ENCODE data around the gene SEPTIN1. TPM values are rescaled to one million over a fixed set of nuclear protein-coding genes. Genes with fewer than 3 reads are reported as not detected.

Gene SEPTIN1
- 0.09 TPM in 1 of 2 replicates, not detected in the other for total RNA-seq (ENCODE audit: low replicate concordance)

GRCh38 chr16:30382111-30382881, at the start of gene SEPTIN1:
SEPTIN1 (minus strand) TSS chr16:30382561; CDS start chr16:30382542, 19 bp downstream.
- no peak for TF ChIP-seq CTCF (IDR thresholded peaks at IDR 0.05; ENCODE audit: insufficient read depth, low read length)
- H3K4me3 ChIP-seq (ENCODE audit: low read depth, low read length): no peak within 1 kb of the TSS
- DNase-seq (ENCODE audit: low read depth): no peak

GRCh38 chr16:30430428-30430970, 48.1 kb upstream of the SEPTIN1 start:
- peak overlapping the region; percentile 56 for H3K4me3 ChIP-seq (ENCODE audit: low read depth, low read length)
- no peak for TF ChIP-seq CTCF (IDR thresholded peaks at IDR 0.05; ENCODE audit: insufficient read depth, low read length)
- no peak for DNase-seq (ENCODE audit: low read depth)

DNA sequence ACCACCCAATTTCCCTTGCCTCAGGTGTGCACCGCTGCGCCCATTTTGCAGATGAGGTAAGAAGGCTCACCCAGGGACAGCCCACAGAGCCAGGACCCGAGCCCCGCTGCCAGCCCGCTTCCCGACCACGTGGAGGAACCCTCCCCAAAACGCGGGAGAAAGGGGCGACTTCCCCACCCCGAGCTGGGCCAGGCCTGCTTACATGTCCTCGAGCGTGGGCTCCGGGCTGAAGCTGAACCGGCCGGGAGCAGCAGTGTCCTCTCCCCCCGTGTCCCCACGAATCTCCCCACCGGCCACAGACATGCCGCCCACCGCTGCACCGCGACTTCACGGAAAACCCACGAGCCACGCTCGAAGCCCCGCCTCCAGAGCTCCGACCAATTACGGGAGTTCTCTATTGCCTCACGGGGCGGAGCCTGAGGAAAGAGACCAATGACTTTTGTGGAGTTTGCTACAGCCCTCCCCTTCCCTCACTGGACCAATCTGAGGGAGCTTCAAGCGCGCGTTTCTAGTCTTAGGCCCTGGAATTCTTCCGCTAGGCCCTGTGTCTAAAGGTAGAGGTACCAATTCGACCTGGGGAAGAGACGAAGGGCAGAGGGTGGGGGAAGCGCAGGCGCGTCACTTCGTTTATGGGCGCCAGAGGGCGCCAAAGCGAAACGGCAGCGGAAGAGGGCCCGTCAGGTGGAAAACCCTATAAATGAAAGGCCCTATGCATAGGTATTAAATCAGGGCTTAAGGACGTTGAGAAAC, 47.5 kb upstream of the SEPTIN1 start, which contains the start of gene DCTPP1:
Gene DCTPP1, minus strand, starts transcription at position 353 of the 750 bp plus-strand sequence. Its CDS starts 50 bp downstream, at position 303.
- peak within 1 kb of the TSS; percentile 92 for H3K4me3 ChIP-seq (ENCODE audit: low read depth, low read length)
- peak; percentile 97 for DNase-seq (ENCODE audit: low read depth)
- peak; percentile 62 for TF ChIP-seq CTCF (IDR thresholded peaks at IDR 0.05; ENCODE audit: insufficient read depth, low read length)

DNA sequence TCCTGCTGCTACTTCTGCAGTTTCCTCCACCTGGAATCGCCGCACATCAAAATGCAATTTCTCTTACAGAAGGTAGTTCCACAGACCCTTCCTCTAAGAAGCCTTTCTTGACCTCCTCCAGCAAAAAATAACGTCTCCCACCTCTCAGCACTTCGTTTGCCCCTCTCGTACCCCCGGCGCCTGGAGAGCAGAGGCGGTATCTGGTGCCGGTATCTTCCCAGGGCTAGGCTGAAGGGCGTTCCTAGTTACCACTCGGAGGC, 47.0 kb upstream of the SEPTIN1 start:
- no peak for DNase-seq (ENCODE audit: low read depth)
- no peak for TF ChIP-seq CTCF (IDR thresholded peaks at IDR 0.05; ENCODE audit: insufficient read depth, low read length)
- H3K4me3 ChIP-seq (ENCODE audit: low read depth, low read length): peak overlapping the region; percentile 92

DNA sequence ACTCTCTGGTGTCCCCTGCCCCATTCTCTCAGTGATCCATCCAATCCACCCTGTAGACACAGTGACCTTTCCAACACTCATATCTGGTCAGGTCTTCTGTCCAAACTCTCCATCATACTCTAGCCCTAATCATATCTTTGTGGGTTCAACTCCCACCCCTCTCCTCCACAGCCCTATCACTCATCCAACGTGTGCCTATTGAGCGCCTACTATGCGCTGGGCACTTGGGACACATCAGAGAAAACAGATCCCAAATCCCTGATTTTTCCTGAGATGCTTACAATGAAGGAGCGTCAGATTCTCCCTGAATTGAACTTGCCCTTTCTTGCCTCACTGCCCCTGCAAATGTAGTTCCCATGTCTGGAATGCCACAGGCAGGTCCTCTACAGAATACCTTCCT, 45.7 kb upstream of the SEPTIN1 start:
- no peak for TF ChIP-seq CTCF (IDR thresholded peaks at IDR 0.05; ENCODE audit: insufficient read depth, low read length)
- no peak overlapping the region for H3K4me3 ChIP-seq (ENCODE audit: low read depth, low read length)
- DNase-seq (ENCODE audit: low read depth): no peak

- no peak overlapping the region for H3K4me3 ChIP-seq (ENCODE audit: low read depth, low read length)
- TF ChIP-seq CTCF (IDR thresholded peaks at IDR 0.05; ENCODE audit: insufficient read depth, low read length): no peak
- no peak for DNase-seq (ENCODE audit: low read depth)
These were observed 38.6 kb upstream of the SEPTIN1 start for GRCh38 chr16:30421010-30421409.
